HG03196 (cell line): ENCODE measurements around the gene IFT57.
A peak's percentile ranks its signal among the peaks of the same experiment; 100 is the strongest.
"Not testable (repeated sequence)": the region's sequence is repeated elsewhere in the genome, so short reads cannot be mapped to it uniquely, and the experiment has no call there.

ENCODE experiments used
- ATAC-seq: cut with Tn5 transposase; IDR thresholded peaks from one replicate; pipeline ENCODE4 v1.9.1; 2021; ENCODE audit not compliant: unreplicated experiment

IFT57 gene

GRCh38 chr3:108221911-108222852 is at the start of gene IFT57:
Gene IFT57, minus strand, starts transcription at chr3:108222424. Its CDS starts 102 bp downstream, at chr3:108222322.
- peak; percentile 94 for ATAC-seq

GRCh38 chr3:108271626-108272025 is 49.4 kb upstream of the IFT57 start:
- no peak for ATAC-seq

GRCh38 chr3:108268235-108268634 is 46.0 kb upstream of the IFT57 start:
- ATAC-seq, result not testable (repeated sequence)

GRCh38 chr3:108264534-108265298 is 42.5 kb upstream of the IFT57 start:
- ATAC-seq, result not testable (repeated sequence)

GRCh38 chr3:108255131-108255530 is 32.9 kb upstream of the IFT57 start:
- no peak for ATAC-seq

GRCh38 chr3:108251844-108252243 is 29.6 kb upstream of the IFT57 start:
- no peak for ATAC-seq

- ATAC-seq, result no peak
Observed at GRCh38 chr3:108251265-108251664, 29.0 kb upstream of the IFT57 start.

- ATAC-seq, result no peak
Observed at GRCh38 chr3:108250626-108251025, 28.4 kb upstream of the IFT57 start.

- no peak for ATAC-seq
Observed at GRCh38 chr3:108243243-108243642, 21.0 kb upstream of the IFT57 start.

- no peak for ATAC-seq
Observed at GRCh38 chr3:108242776-108243175, 20.6 kb upstream of the IFT57 start.

GRCh38 chr3:108241721-108242120 is 19.5 kb upstream of the IFT57 start:
- no peak for ATAC-seq

GRCh38 chr3:108241146-108241545 is 18.9 kb upstream of the IFT57 start:
- no peak for ATAC-seq

- ATAC-seq, result no peak
Observed at GRCh38 chr3:108239082-108239481, 16.9 kb upstream of the IFT57 start.

GRCh38 chr3:108235290-108235689 is 13.1 kb upstream of the IFT57 start:
- no peak for ATAC-seq

GRCh38 chr3:108234387-108234957 is 12.2 kb upstream of the IFT57 start:
- no peak for ATAC-seq

- no peak for ATAC-seq
Observed at GRCh38 chr3:108228286-108228685, 6.1 kb upstream of the IFT57 start.

- ATAC-seq, result no peak
Observed at GRCh38 chr3:108227131-108227530, 4.9 kb upstream of the IFT57 start.

- ATAC-seq, result no peak
Observed at GRCh38 chr3:108225221-108225620, 3.0 kb upstream of the IFT57 start.

- ATAC-seq, result no peak
Observed at GRCh38 chr3:108223928-108224327, 1.7 kb upstream of the IFT57 start.

- ATAC-seq, result no peak
Observed at GRCh38 chr3:108222853-108223565, 785 bp upstream of the IFT57 start.

GRCh38 chr3:108221393-108221792 is 831 bp downstream of the IFT57 start:
- no peak for ATAC-seq
